ENCODE results near the gene CLCF1. TPM values are rescaled to one million over a fixed set of nuclear protein-coding genes. Genes with fewer than 3 reads are reported as not detected.
A peak's percentile ranks its signal among the peaks of the same experiment; 100 is the strongest.

The CLCF1 gene
- total and polyA plus RNA-seq, 2 of the 13 experiments (the other 11 are each of a cell fraction or from before 2014, with no cell fraction given), result 0.49 to 0.78 TPM

GRCh38 chr11:67317205-67317887, 56.1 kb downstream of the CLCF1 start (continued):
- TF ChIP-seq GLI4 (CRISPR knock-in tag; IDR thresholded peaks at IDR 0.05; ENCODE audit: borderline replicate concordance), result 0 out of 2 replicates have a peak, but pooled peaks have one; percentile 29
- TF ChIP-seq NFRKB (IDR thresholded peaks at IDR 0.05), result no peak
- no peak; the same call in 1 of the 2 replicates for TF ChIP-seq ZNF280B (CRISPR knock-in tag; IDR thresholded peaks at IDR 0.05; ENCODE audit: borderline replicate concordance)
- peak; percentile 50; the same call in 1 of the 2 replicates for TF ChIP-seq TSC22D2 (CRISPR knock-in tag; IDR thresholded peaks at IDR 0.05; ENCODE audit: borderline replicate concordance)
- peak; percentile 97; the same call in 1 of the 2 replicates for TF ChIP-seq KDM3A (CRISPR knock-in tag; IDR thresholded peaks at IDR 0.05; ENCODE audit: low read depth)
- no peak for TF ChIP-seq ZNF496 (CRISPR knock-in tag; IDR thresholded peaks at IDR 0.05; ENCODE audit: insufficient replicate concordance)
- TF ChIP-seq ZBTB1 (CRISPR knock-in tag; IDR thresholded peaks at IDR 0.05; ENCODE audit: borderline replicate concordance), result no peak
- TF ChIP-seq STAT6 (CRISPR knock-in tag; IDR thresholded peaks at IDR 0.05; ENCODE audit: borderline replicate concordance), result peak; percentile 85; the same call in 1 of the 2 replicates
- peak; percentile 18; the same call in 1 of the 2 replicates for TF ChIP-seq RXRB (CRISPR knock-in tag; IDR thresholded peaks at IDR 0.05; ENCODE audit: borderline replicate concordance)
- TF ChIP-seq ZSCAN22 (CRISPR knock-in tag; IDR thresholded peaks at IDR 0.05), result no peak
- no peak for TF ChIP-seq BRF2 (CRISPR knock-in tag; IDR thresholded peaks at IDR 0.05)
- peak; percentile 98 for TF ChIP-seq RAD21 (CRISPR knock-in tag; IDR thresholded peaks at IDR 0.05)
- no peak for TF ChIP-seq ZNF775 (CRISPR knock-in tag; IDR thresholded peaks at IDR 0.05; ENCODE audit: borderline replicate concordance)
- no peak for TF ChIP-seq AKNA (CRISPR knock-in tag; IDR thresholded peaks at IDR 0.05; ENCODE audit: borderline replicate concordance)
- TF ChIP-seq ZNF891 (CRISPR knock-in tag; IDR thresholded peaks at IDR 0.05), result peak; percentile 69
- peak; percentile 77; the same call in 1 of the 2 replicates for TF ChIP-seq HIVEP1 (CRISPR knock-in tag; IDR thresholded peaks at IDR 0.05)
- TF ChIP-seq FIP1L1 (IDR thresholded peaks at IDR 0.05; ENCODE audit: borderline replicate concordance, insufficient read depth, low read depth, low read length), result no peak

Measured in HepG2 (cell line).